Liver (tissue), 9 donors: ENCODE data around the gene GLOD4. TPM values are rescaled to one million over a fixed set of nuclear protein-coding genes. Genes with fewer than 3 reads are reported as not detected.
"Not testable (repeated sequence)": the region's sequence is repeated elsewhere in the genome, so short reads cannot be mapped to it uniquely, and the experiment has no call there.

Experiments
- DNase-seq: peaks from one replicate; pipeline ENCODE4 v3.0.0-alpha.2; 2017; ENCODE audit warnings: low spot score
- H3K27ac ChIP-seq, 2 donors: one replicate each; pipeline ENCODE4 v1.7.0; 2013; ENCODE audit warnings: inconsistent platforms in 2 of 2, low read length in 2 of 2, control low read depth in 1 of 2, low read depth in 1 of 2, mild to moderate bottlenecking in 1 of 2
- H3K27me3 ChIP-seq, 4 donors: one replicate each; pipeline versions ENCODE4 v1.6.1 to v1.7.0; 2013; ENCODE audit warnings: low read length in 3 of 4, inconsistent platforms in 1 of 4, mild to moderate bottlenecking in 1 of 4, moderate library complexity in 1 of 4; ENCODE audit not compliant: control insufficient read depth in 4 of 4, insufficient read depth in 4 of 4
- H3K36me3 ChIP-seq, 4 donors: one replicate each; pipeline versions ENCODE4 v1.6.1 to v1.7.0; 2013; ENCODE audit warnings: low read length in 3 of 4, mild to moderate bottlenecking in 3 of 4, low read depth in 1 of 4, moderate library complexity in 1 of 4; ENCODE audit not compliant: control insufficient read depth in 4 of 4, insufficient read depth in 3 of 4
- H3K4me1 ChIP-seq, 4 donors: one replicate each; pipeline versions ENCODE4 v1.6.1 to v1.7.0; 2013; ENCODE audit warnings: low read length in 3 of 4, mild to moderate bottlenecking in 3 of 4, moderate library complexity in 1 of 4; ENCODE audit not compliant: control insufficient read depth in 4 of 4, insufficient read depth in 4 of 4
- H3K4me3 ChIP-seq, 3 donors: one replicate each; pipeline versions ENCODE4 v1.6.1 to v1.7.0; 2013; ENCODE audit warnings: low read length in 3 of 3, control low read depth in 1 of 3, low read depth in 1 of 3, mild to moderate bottlenecking in 1 of 3
- H3K9ac ChIP-seq, 2 donors: one replicate each; pipeline ENCODE4 v1.7.0; 2013; ENCODE audit warnings: low read length in 2 of 2, mild to moderate bottlenecking in 2 of 2, moderate library complexity in 2 of 2, control low read depth in 1 of 2, low read depth in 1 of 2
- H3K9me3 ChIP-seq, 4 donors: one replicate each; pipeline versions ENCODE4 v1.6.1 to v1.7.0; 2013; ENCODE audit warnings: low read length in 3 of 4; ENCODE audit not compliant: control insufficient read depth in 4 of 4
- EGR1 ChIP-seq, 2 donors: IDR thresholded peaks; 2 replicates each; pipeline ENCODE4 v1.6.1; 2016 to 2018; ENCODE audit warnings: antibody characterized with exemption in 2 of 2, low read depth in 2 of 2
- HNF4G ChIP-seq: IDR thresholded peaks from 2 replicates; pipeline ENCODE4 v1.6.1; 2016; ENCODE audit warnings: antibody characterized with exemption
- NR2F2 ChIP-seq: IDR thresholded peaks from 2 replicates; pipeline ENCODE4 v1.6.1; 2016; ENCODE audit warnings: antibody characterized with exemption
- RAD21 ChIP-seq, 2 donors: IDR thresholded peaks; 2 replicates each; pipeline ENCODE4 v1.6.1; 2016; ENCODE audit warnings: antibody characterized with exemption in 2 of 2, mild to moderate bottlenecking in 2 of 2
- RXRA ChIP-seq, 2 donors: IDR thresholded peaks; 2 replicates each; pipeline ENCODE4 v1.6.1; 2017 to 2018; ENCODE audit warnings: antibody characterized with exemption in 2 of 2, mild to moderate bottlenecking in 1 of 2
- SP1 ChIP-seq: IDR thresholded peaks from 2 replicates; pipeline ENCODE4 v1.6.1; 2018; ENCODE audit warnings: antibody characterized with exemption, mild to moderate bottlenecking
- YY1 ChIP-seq: IDR thresholded peaks from 2 replicates; pipeline ENCODE4 v1.6.1; 2016; ENCODE audit warnings: antibody characterized with exemption, mild to moderate bottlenecking
- ZBTB33 ChIP-seq: IDR thresholded peaks from 2 replicates; pipeline ENCODE4 v1.6.1; 2016; ENCODE audit warnings: antibody characterized with exemption
- WGBS: extraction: QIAGEN DNeasy Blood & Tissue Kit; methylation state at CpG from one replicate; pipeline ENCODE4 v1.1.7; 2013; 5-methylcytosine and 5-hydroxymethylcytosine counted together
- polyA plus RNA-seq, 2 donors: library from polyadenylated mRNA; stranded (reverse) in 1 of 2; unstranded in 1 of 2; fragments of 200-250 nt in 1 of 2; fragments of >200 nt in 1 of 2; fragmentation: Nextera tagmentation in 1 of 2; extraction: Ambion mirVana in 1 of 2; gene quantifications; one replicate each; pipeline versions ENCODE4 v1.2.1 to v1.2.3, GENCODE V29; 2013 to 2015
- total RNA-seq, 2 donors: library from RNA; depleted of rRNA; stranded (reverse); fragments of >200 nt; gene quantifications; one replicate each; pipeline ENCODE4 v1.2.3, GENCODE V29; 2014
- TF ChIP-seq, protein P1 (sequence below): IDR thresholded peaks from 2 replicates; pipeline ENCODE4 v1.6.1; 2016; ENCODE audit warnings: antibody characterized with exemption
- donor health status: healthy.
- donor health status: healthy.
- donor health status: healthy.
- donor health status: healthy.
- donor health status: healthy.

The GLOD4 gene
- total and polyA plus RNA-seq, 4 donors = 26.1 to 50.5 (median 39.0) TPM

- Histone ChIP-seq H3K27ac (no peak overlapping the region), H3K9ac (no peak overlapping the region), H3K36me3 (peaks cover 4 to 37% (median 23%) of the 10 kb centered on the region in 4 donors), H3K9me3 (no peaks in the 10 kb centered on the region), H3K27me3 (no peaks in the 10 kb centered on the region), H3K4me1 (peaks cover 0 to 7% (median 3%) of the 10 kb centered on the region in 4 donors), H3K4me3 (no peak overlapping the region)
- DNase-seq = no peak
- 92% methylated on average over 9 of the region's 9 CpGs for WGBS
- TF ChIP-seq ZBTB33 (no peak), HNF4G (no peak), EGR1 (IDR thresholded peaks at IDR 0.05; ENCODE audit: low read depth in 2 of 2) (no peak), YY1 (no peak), RXRA (IDR thresholded peaks at IDR 0.05) (no peak), NR2F2 (no peak)
Measured at GRCh38 chr17:792277-792676, 10.2 kb upstream of the GLOD4 start.

GRCh38 chr17:791829-792228 is 9.7 kb upstream of the GLOD4 start:
- TF ChIP-seq, protein P1, sequence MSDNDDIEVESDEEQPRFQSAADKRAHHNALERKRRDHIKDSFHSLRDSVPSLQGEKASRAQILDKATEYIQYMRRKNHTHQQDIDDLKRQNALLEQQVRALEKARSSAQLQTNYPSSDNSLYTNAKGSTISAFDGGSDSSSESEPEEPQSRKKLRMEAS = no peak
- TF ChIP-seq HNF4G (no peak), YY1 (no peak), SP1 (no peak), ZBTB33 (no peak), RAD21 (IDR thresholded peaks at IDR 0.05) (no peak), EGR1 (IDR thresholded peaks at IDR 0.05; ENCODE audit: low read depth in 2 of 2) (no peak)
- DNase-seq = no peak
- 93% methylated on average over 19 of the region's 19 CpGs for WGBS

GRCh38 chr17:790874-791247 is 8.8 kb upstream of the GLOD4 start:
- not testable (repeated sequence) for H3K9ac ChIP-seq, H3K9me3 ChIP-seq, H3K27ac ChIP-seq, DNase-seq, H3K27me3 ChIP-seq, H3K4me3 ChIP-seq, H3K4me1 ChIP-seq
- TF ChIP-seq SP1 = peak; percentile 33
- peaks cover 4 to 37% (median 23%) of the 10 kb centered on the region in 4 donors for H3K36me3 ChIP-seq
- WGBS = 90% methylated on average over 10 of the region's 12 CpGs

More at GRCh38 chr17:791829-792228, 9.7 kb upstream of the GLOD4 start:
- Histone ChIP-seq H3K9ac (no peak overlapping the region), H3K27ac (no peak overlapping the region), H3K9me3 (no peaks in the 10 kb centered on the region), H3K4me1 (peaks cover 0 to 7% (median 3%) of the 10 kb centered on the region in 4 donors), H3K36me3 (peaks cover 4 to 37% (median 23%) of the 10 kb centered on the region in 4 donors), H3K4me3 (no peak overlapping the region), H3K27me3 (no peaks in the 10 kb centered on the region)
